ENCODE results near the gene NOC2L.

The NOC2L gene

DNA sequence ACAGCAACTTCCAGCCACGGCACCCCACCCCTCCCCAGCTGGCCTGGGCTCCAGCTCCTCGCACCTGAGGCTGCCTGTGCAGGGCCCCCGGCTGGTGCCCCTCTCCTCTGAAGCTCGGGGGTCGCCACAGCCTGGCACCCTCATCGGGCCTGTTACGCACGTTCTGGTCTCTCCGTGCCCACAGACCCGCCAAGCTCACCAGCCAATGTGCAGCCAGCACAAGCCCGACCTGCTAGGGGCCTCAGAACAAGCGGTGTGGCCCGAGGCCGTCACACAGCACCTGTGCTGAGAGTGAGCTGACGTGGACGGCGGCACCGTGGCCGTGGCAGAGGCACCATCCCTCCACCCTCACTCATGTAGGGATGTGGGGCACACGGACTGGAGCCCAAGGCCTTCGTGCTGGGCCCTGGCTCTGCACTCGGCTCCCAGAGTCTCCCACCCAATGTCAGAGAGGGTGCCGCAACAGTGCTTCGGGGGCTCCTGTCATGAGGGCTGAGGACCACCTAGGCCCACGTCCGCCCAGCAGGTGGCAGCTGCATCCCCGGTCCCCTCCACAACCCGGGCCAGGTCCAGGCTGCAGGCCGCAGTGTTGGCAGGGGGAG lies 39.7 kb downstream of the NOC2L start:
- H3K4me3 ChIP-seq (ENCODE audit: low read depth, low read length) = no peak overlapping the region

- H3K4me3 ChIP-seq (ENCODE audit: low read depth, low read length) = no peak overlapping the region
Observed at GRCh38 chr1:918843-919242, 40.2 kb downstream of the NOC2L start.

- H3K4me3 ChIP-seq (ENCODE audit: low read depth, low read length) = no peak overlapping the region
Observed at GRCh38 chr1:918353-918752, 40.7 kb downstream of the NOC2L start.

DNA sequence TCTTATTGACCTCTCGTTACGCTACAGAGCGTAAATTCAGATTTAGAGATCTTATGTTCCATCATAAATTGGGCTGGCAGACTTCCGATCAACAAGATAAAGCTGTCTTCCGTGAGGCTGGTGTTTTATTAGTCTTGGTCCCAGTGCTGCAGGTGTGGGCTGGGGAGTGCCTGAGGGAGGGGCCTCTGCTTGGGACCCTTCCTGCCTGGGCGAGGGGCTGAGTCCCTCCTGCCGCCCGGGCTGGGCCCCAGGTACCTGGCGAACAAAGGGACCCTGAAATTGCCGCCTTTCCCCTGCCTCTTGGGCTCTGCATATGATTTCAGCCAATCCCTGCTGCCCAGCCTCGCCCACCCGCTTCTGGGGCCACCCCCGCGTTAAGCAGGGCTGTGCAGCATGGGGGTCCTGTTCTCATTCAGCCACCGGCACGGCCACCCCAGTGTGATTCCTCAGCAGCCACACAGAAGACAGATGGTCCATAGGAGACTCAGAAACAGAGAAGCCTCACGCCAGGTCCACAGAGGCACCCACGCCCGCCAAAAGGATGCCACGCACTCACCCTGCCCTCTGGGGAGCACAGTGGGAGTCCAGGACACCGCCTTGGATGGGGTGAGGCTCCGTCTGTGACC lies 41.5 kb downstream of the NOC2L start:
- no peak overlapping the region for H3K4me3 ChIP-seq (ENCODE audit: low read depth, low read length)

GRCh38 chr1:917076-917459 lies 42.0 kb downstream of the NOC2L start:
- H3K4me3 ChIP-seq (ENCODE audit: low read depth, low read length) = no peak overlapping the region

- H3K4me3 ChIP-seq (ENCODE audit: low read depth, low read length) = no peak overlapping the region
Observed at GRCh38 chr1:916173-917075, 42.6 kb downstream of the NOC2L start.

- no peak overlapping the region for H3K4me3 ChIP-seq (ENCODE audit: low read depth, low read length)
Observed at GRCh38 chr1:915295-916172, 43.5 kb downstream of the NOC2L start.

DNA sequence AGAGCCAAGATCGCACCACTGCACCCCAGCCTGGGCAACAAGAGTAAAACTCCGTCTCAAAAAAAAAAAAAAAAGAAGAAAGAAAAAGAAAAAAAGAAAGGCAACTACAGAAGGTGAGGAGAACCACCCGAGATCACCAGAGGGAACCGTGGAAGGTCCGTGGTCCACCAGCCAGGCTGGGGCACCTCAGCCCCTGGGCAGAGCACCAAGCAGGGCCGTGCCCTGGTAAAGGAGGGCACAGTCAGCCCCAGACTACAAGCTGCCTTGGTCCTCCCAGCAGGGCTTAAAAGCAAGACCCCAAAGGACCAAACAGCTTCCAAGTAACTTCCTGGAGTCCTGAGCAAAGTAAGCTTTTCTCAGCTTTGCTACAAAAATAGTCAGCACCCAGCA lies 44.2 kb downstream of the NOC2L start:
- H3K4me3 ChIP-seq (ENCODE audit: low read depth, low read length) = no peak overlapping the region

GRCh38 chr1:914131-914890 lies 44.7 kb downstream of the NOC2L start:
- H3K4me3 ChIP-seq (ENCODE audit: low read depth, low read length) = no peak overlapping the region

DNA sequence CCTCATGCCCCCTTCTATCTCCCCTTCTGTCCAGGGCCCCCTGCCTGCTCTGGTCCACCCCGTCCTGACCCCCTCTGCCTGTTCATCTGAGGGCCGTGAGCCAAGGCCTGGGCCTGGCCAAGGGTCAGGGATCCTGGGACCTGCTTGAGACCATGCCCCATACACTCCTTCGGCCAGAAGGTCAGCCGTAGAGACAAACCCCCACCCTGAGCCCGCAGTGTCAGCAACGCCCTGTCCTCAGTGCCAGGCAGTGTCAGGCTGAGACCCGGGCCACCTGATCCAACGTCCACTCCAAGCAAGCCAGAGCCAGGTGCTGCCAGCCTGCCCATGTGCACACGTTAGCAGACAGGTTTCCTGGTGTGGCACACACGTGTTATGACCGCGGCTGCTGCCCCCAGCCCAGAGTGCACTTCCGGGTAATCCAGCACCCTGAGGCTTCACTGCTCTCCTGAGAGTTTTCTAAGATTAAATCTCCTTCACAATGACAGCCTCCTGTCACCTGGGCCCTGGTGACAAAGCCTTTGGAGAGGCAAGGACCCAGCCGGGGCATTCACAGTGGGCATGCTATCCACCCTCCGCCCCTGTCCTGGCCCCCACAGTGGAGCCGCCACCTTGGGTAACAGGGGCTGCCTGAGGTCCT lies 45.4 kb downstream of the NOC2L start:
- H3K4me3 ChIP-seq (ENCODE audit: low read depth, low read length) = no peak overlapping the region

DNA sequence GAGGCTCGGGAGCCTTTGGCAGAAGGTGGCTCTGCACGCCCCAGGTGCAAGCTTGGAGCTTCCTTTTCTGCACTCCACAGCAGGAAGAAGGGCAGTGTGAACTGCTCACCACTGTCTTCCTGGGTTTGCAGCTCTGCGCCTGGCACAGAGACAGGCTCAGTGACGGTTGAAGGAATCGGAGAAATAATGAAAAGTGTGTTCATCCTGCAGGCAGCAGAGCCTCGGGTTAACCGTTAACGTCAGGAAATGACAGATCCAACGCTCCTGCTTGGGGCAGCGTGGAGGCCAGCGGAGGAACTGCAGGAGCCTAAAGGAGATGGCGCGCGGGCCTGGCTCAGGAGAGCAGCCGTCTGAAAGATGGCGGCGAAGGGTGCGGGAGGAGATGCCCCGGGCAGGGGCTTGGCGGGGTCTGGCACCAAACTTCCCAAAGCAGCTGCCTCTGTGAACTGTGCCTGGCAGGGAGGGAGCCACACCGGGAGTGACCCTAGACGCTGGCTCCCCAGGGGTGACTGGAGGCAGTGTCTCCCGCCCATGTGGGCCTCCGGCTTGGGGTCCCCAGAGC lies 46.2 kb downstream of the NOC2L start:
- no peak overlapping the region for H3K4me3 ChIP-seq (ENCODE audit: low read depth, low read length)

- no peak overlapping the region for H3K4me3 ChIP-seq (ENCODE audit: low read depth, low read length)
Observed at GRCh38 chr1:911875-912739, 46.9 kb downstream of the NOC2L start.

DNA sequence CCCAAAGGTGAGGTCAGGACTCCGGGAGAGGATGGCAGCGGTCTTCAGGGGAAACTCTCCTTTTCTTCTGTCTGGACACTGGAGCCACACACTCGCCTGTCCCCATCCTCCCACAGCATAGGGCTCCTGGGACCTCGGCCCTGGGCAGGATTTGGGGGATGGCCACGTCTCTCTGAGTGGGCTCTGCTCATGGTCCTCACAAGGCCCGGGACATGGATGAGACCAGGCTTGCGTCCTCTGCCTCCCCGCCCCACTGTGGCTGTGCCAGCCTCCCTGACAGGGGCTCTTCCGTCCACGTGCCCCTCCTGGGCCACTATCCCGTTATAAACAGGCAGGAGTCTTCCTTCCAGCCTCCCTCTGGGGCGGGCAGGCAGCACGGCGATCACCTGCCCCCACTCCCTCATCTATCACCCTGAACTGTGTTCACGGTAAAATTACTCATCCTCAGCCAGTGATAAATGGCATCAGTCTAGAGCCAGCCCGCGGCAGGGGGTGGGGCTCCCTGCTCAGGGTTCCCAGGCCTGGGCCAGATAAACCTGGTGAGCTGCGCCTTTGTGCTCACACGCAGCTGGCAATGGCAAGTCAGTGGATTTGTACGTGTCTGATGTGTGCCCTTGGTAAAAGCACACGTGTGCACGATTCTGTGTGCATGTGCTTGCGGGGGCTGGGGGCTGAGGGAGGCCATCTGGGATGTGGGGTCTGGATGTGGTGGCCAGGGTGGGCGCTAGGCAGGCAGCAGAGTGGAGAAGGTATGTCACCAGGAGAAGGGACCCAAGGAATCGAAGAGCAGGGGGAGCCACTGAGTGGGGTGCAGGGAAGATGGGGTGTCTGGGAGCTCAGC lies 48.0 kb downstream of the NOC2L start:
- H3K4me3 ChIP-seq (ENCODE audit: low read depth, low read length) = no peak overlapping the region

DNA sequence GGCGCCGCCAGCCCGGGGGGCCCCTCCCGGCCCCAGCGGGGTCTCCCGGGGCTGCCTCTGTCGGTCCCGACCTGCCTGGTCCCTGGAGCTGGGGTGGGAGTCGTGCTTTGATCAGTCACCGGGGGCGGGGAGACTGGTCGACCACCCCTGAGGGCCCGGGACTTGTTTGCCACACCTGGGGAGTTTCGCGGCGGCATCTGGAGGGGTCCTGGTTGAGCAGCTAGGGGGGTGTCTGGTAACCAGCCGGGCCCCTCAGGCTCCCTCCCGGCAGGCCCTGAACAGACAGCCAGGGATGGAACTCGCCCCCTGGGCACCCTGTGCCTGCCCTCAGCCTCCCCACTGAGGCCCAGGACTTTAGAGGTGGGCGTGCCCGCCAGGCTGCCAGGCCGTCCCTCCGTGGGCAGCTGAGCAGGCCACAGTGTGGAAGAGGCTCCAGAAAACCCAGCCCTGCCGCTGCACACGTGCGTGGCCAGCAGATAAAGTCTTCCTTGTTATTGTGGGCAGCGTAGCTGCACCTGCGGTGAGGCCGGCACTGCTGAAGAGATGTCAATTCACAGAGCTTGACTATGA lies 48.7 kb downstream of the NOC2L start:
- H3K4me3 ChIP-seq (ENCODE audit: low read depth, low read length) = no peak overlapping the region

GRCh38 chr1:909861-910310 lies 49.2 kb downstream of the NOC2L start:
- no peak overlapping the region for H3K4me3 ChIP-seq (ENCODE audit: low read depth, low read length)

- H3K4me3 ChIP-seq (ENCODE audit: low read depth, low read length) = no peak overlapping the region
Observed at GRCh38 chr1:908661-909060, 50.4 kb downstream of the NOC2L start.

All from iPS-11a (cell line).